Measurements from ENCODE around the gene TOMM20.
A peak's percentile ranks its signal among the peaks of the same experiment; 100 is the strongest.
"Not testable (repeated sequence)": the region's sequence is repeated elsewhere in the genome, so short reads cannot be mapped to it uniquely, and the experiment has no call there.

The TOMM20 gene

GRCh38 chr1:235073331-235073967 lies 55.2 kb downstream of the TOMM20 start:
- no peak for TF ChIP-seq EZH2phosphoT487 (conservative IDR thresholded peaks at IDR 0.05; ENCODE audit: low read length)
- no peak for TF ChIP-seq CTCF (IDR thresholded peaks at IDR 0.05; ENCODE audit: insufficient read depth, low read length, poor library complexity, severe bottlenecking)
- Histone ChIP-seq H3K4me3 (ENCODE audit: insufficient read depth, low read length, poor library complexity, severe bottlenecking) (no peak overlapping the region), H3K9me3 (ENCODE audit: insufficient read depth, low read length) (no peaks in the 10 kb centered on the region), H3K4me2 (ENCODE audit: low read depth, low read length, poor library complexity, severe bottlenecking) (peak overlapping the region; percentile 71), H3K36me3 (ENCODE audit: low read length) (no peaks in the 10 kb centered on the region), H4K20me1 (ENCODE audit: low read depth, low read length) (no peaks in the 10 kb centered on the region), H3K9ac (ENCODE audit: low read length) (peak overlapping the region; percentile 62), H3K27me3 (ENCODE audit: low read length) (no peaks in the 10 kb centered on the region), H3F3A (ENCODE audit: insufficient read depth) (peaks cover 38% of the 10 kb centered on the region), H3K27ac (ENCODE audit: low read depth, low read length) (peak overlapping the region; percentile 97), H3K79me2 (ENCODE audit: insufficient read depth, low read length) (no peaks in the 10 kb centered on the region), H2AFZ (ENCODE audit: low read depth, low read length, severe bottlenecking) (no peak overlapping the region), H3K9me2 (replicated peaks; ENCODE audit: insufficient read depth, low read length) (no peaks in the 10 kb centered on the region)

- not testable (repeated sequence) for H3K36me3 ChIP-seq (ENCODE audit: low read length); H3K9me2 ChIP-seq (replicated peaks; ENCODE audit: insufficient read depth, low read length); H3K79me2 ChIP-seq (ENCODE audit: insufficient read depth, low read length); H3K4me2 ChIP-seq (ENCODE audit: low read depth, low read length, poor library complexity, severe bottlenecking); H3K9me3 ChIP-seq (ENCODE audit: insufficient read depth, low read length); H2AFZ ChIP-seq (ENCODE audit: low read depth, low read length, severe bottlenecking); H3K9ac ChIP-seq (ENCODE audit: low read length); H4K20me1 ChIP-seq (ENCODE audit: low read depth, low read length); H3K27me3 ChIP-seq (ENCODE audit: low read length); H3K4me3 ChIP-seq (ENCODE audit: insufficient read depth, low read length, poor library complexity, severe bottlenecking); H3K27ac ChIP-seq (ENCODE audit: low read depth, low read length)
- H3F3A ChIP-seq (ENCODE audit: insufficient read depth) = peaks cover 30% of the 10 kb centered on the region
Observed at GRCh38 chr1:235072577-235072976, 56.1 kb downstream of the TOMM20 start.

- H3K9ac ChIP-seq (ENCODE audit: low read length) = no peak overlapping the region
- TF ChIP-seq EZH2phosphoT487 (conservative IDR thresholded peaks at IDR 0.05; ENCODE audit: low read length) (no peak), CTCF (IDR thresholded peaks at IDR 0.05; ENCODE audit: insufficient read depth, low read length, poor library complexity, severe bottlenecking) (no peak)
- no peaks in the 10 kb centered on the region for H3K36me3 ChIP-seq (ENCODE audit: low read length)
- H3K4me2 ChIP-seq (ENCODE audit: low read depth, low read length, poor library complexity, severe bottlenecking) = no peak overlapping the region
- H3K27me3 ChIP-seq (ENCODE audit: low read length) = no peaks in the 10 kb centered on the region
- no peaks in the 10 kb centered on the region for H3K79me2 ChIP-seq (ENCODE audit: insufficient read depth, low read length)
- H3K4me3 ChIP-seq (ENCODE audit: insufficient read depth, low read length, poor library complexity, severe bottlenecking) = no peak overlapping the region
- H2AFZ ChIP-seq (ENCODE audit: low read depth, low read length, severe bottlenecking) = no peak overlapping the region
- H3F3A ChIP-seq (ENCODE audit: insufficient read depth) = peaks cover 25% of the 10 kb centered on the region
- H3K9me2 ChIP-seq (replicated peaks; ENCODE audit: insufficient read depth, low read length) = no peaks in the 10 kb centered on the region
- H3K27ac ChIP-seq (ENCODE audit: low read depth, low read length) = no peak overlapping the region
- no peaks in the 10 kb centered on the region for H3K9me3 ChIP-seq (ENCODE audit: insufficient read depth, low read length)
- H4K20me1 ChIP-seq (ENCODE audit: low read depth, low read length) = no peaks in the 10 kb centered on the region
Observed at GRCh38 chr1:235072096-235072495, 56.5 kb downstream of the TOMM20 start.

- Histone ChIP-seq H3K36me3 (ENCODE audit: low read length) (no peaks in the 10 kb centered on the region), H3K9me3 (ENCODE audit: insufficient read depth, low read length) (no peaks in the 10 kb centered on the region), H2AFZ (ENCODE audit: low read depth, low read length, severe bottlenecking) (no peak overlapping the region), H3K4me3 (ENCODE audit: insufficient read depth, low read length, poor library complexity, severe bottlenecking) (no peak overlapping the region), H4K20me1 (ENCODE audit: low read depth, low read length) (no peaks in the 10 kb centered on the region), H3K4me2 (ENCODE audit: low read depth, low read length, poor library complexity, severe bottlenecking) (no peak overlapping the region), H3F3A (ENCODE audit: insufficient read depth) (peaks cover 18% of the 10 kb centered on the region), H3K9me2 (replicated peaks; ENCODE audit: insufficient read depth, low read length) (no peaks in the 10 kb centered on the region), H3K27ac (ENCODE audit: low read depth, low read length) (no peak overlapping the region), H3K27me3 (ENCODE audit: low read length) (no peaks in the 10 kb centered on the region), H3K9ac (ENCODE audit: low read length) (no peak overlapping the region), H3K79me2 (ENCODE audit: insufficient read depth, low read length) (no peaks in the 10 kb centered on the region)
- TF ChIP-seq EZH2phosphoT487 (conservative IDR thresholded peaks at IDR 0.05; ENCODE audit: low read length) (no peak), CTCF (IDR thresholded peaks at IDR 0.05; ENCODE audit: insufficient read depth, low read length, poor library complexity, severe bottlenecking) (no peak)
Observed at GRCh38 chr1:235070819-235071218, 57.8 kb downstream of the TOMM20 start.
